Heart left ventricle (tissue), 13 donors: Measurements from ENCODE around the gene PDX1.

Source experiments
- CTCF ChIP-seq, 12 donors: fragments of 200-600 bp; sonication (generic) in 4 of 12; IDR thresholded peaks; one replicate each; pipeline versions ENCODE4 v1.5.0 to v1.8.0; 2018 to 2022; ENCODE audit warnings: antibody characterized with exemption in 12 of 12, mild to moderate bottlenecking in 5 of 12
- POLR2A ChIP-seq, 2 donors: fragments of 450-650 bp; IDR thresholded peaks; one replicate each; pipeline ENCODE4 v1.6.1; 2017; ENCODE audit warnings: antibody characterized with exemption in 2 of 2, mild to moderate bottlenecking in 2 of 2, moderate library complexity in 2 of 2
- donor health status: ischemic (EF 13 %, LVEDD 7.1; RV severe dilation, severe dysfunction).
- donor health status: DM: no; HTN: yes; CAD: no.
- donor health status: DM: no; HTN: no; CAD: no.
- donor health status: ischemic (EF 25% LVEDD 6.9; RV normal size, moderate dysfunction).
- donor health status: ischemic (EF 25% LVEDD 5.7; RV mildly dilated, moderate dysfunction).
- donor health status: ischemic (EF 35%, LVEDD 5.7; RV mildly dilated, moderate dysfunction).
- donor health status: nonischemic (EF 11% LVEDD 7.7; RV severe dilation, severe dysfunction).
- donor health status: DM: yes; HTN: yes; CAD: no.
- donor health status: PGD.
- donor health status: ischemic (EF 29% LVEDD 5.4; RV normal size, mild dysfunction).
- donor health status: nonischemic (EF 23%, LVEDD 6.1; RV moderate dilation, normal function).

- TF ChIP-seq CTCF (IDR thresholded peaks at IDR 0.05) (no peak), POLR2A (IDR thresholded peaks at IDR 0.05) (no peak)
Observed at GRCh38 chr13:27878274-27878673, 41.5 kb upstream of the PDX1 start.
